ENCODE measurements around the gene DNAH12.

The DNAH12 gene

GRCh38 chr3:57544181-57545125 lies at the start of gene DNAH12:
Gene DNAH12 (minus strand): TSS chr3:57544344. CDS start chr3:57542870, 1,474 bp downstream.
- peak within 1 kb of the TSS; percentile 28 for H3K4me3 ChIP-seq (ENCODE audit: low read depth, low read length)
- no peak for DNase-seq (ENCODE audit: low read depth)

DNA sequence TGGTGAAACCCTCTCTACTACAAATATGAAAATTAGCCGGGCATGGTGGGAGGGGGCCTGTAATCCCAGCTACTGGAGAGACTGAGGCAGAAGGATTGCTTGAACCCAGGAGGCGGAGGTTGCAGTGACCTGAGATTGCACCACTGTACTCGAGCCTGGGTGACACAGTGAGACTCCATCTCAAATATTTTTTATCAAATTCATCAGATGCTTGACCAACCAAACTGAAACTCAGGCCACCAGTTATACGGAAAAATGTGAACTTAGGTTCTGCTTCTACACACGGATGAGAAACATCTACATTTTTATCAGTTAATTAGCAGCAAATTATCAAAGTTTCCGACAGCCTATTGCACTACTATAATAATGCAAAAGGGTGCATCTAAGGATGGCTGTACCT lies 48.2 kb upstream of the DNAH12 start:
- no peak overlapping the region for H3K4me3 ChIP-seq (ENCODE audit: low read depth, low read length)
- DNase-seq (ENCODE audit: low read depth), result no peak

DNA sequence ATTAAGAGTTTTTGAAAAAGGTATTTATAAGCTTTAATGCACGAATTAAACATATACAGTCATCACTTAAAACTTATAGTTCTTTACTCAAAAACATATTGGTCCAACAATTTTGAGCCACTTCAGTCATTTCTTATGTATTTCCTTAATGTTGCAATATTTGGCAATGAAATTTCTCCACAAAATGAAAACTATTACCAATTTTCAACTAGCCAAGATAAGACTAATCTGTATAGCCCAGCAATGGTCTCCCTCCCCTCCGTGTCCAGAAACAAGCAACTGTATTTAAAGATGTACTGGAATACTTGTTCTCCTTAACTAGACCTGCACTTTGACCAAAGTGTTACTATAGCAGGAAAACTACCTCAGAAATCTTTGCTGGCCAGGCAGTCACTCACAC lies 43.8 kb upstream of the DNAH12 start:
- H3K4me3 ChIP-seq (ENCODE audit: low read depth, low read length), result no peak overlapping the region
- DNase-seq (ENCODE audit: low read depth), result no peak

DNA sequence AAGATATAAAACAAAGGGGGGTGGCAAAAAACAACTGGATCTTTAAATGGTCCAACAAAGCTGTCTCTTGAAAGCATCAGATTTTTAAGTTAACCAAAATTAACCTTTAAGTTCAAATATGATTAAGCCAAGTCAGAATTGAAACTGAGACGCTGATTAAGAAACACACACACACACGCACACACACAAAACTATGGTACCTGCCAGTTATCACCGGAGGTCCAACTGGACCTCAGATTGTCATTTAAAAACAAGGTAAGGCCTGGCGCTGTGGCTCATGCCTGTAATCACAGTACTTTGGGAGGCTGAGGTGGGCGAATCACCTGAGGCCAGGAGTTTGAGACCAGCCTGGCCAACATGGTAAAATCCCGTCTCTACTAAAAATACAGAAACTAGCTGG lies 42.6 kb upstream of the DNAH12 start:
- H3K4me3 ChIP-seq (ENCODE audit: low read depth, low read length), result no peak overlapping the region
- no peak for DNase-seq (ENCODE audit: low read depth)

DNA sequence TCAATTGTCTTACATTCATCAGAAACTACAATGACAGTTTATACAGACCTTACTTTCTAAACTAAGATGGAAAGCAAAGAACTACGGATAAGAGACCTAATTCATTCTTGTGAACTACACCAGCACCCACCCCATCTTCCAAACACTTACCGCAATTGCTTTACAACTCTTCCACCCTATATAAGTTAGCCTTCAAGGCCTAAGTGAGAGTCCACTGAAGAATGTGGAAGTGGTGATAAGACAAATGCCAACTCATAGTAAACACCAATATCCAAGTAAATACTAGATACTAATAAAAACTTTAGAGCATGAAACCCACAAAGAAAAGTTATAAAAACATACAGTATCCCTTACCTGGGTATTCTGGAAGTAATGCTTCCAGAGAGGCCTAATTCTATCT lies 39.4 kb upstream of the DNAH12 start:
- no peak for DNase-seq (ENCODE audit: low read depth)
- no peak overlapping the region for H3K4me3 ChIP-seq (ENCODE audit: low read depth, low read length)

GRCh38 chr3:57582474-57583168 lies 38.5 kb upstream of the DNAH12 start:
- no peak for DNase-seq (ENCODE audit: low read depth)
- no peak overlapping the region for H3K4me3 ChIP-seq (ENCODE audit: low read depth, low read length)

GRCh38 chr3:57577801-57578200 lies 33.7 kb upstream of the DNAH12 start:
- H3K4me3 ChIP-seq (ENCODE audit: low read depth, low read length), result no peak overlapping the region
- DNase-seq (ENCODE audit: low read depth), result no peak

DNA sequence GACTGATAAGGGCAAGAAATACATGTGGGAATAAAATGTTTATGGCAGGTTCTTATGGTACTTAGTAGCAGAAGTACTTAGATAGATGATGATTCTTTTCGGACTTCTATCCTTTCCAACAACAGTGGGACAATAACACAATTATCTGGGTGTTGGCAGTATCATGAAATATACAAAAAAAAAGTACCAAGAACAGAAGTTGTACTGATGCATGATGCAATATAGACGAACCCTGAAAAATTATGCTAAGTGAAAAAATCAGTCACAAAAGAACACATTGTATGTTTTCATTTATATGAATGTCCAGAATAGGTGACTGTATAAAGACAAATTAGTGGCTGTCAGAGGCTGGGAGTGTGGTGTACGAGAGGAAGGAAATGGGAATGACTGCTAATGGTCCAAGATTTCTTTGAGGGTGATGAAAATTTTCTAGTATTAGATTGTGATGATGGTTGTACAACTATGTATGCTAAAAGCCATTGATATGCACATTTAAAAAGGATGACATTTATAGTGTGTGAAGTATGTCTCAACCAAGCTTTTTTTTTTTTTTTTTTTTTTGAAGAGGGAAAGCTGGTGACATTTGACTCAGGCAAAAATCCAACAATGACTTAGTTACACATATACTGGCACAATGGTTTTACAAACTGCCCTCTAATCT lies 32.0 kb upstream of the DNAH12 start:
- H3K4me3 ChIP-seq (ENCODE audit: low read depth, low read length), result no peak overlapping the region
- DNase-seq (ENCODE audit: low read depth), result no peak

GRCh38 chr3:57572096-57572495 lies 28.0 kb upstream of the DNAH12 start:
- no peak for DNase-seq (ENCODE audit: low read depth)
- no peak overlapping the region for H3K4me3 ChIP-seq (ENCODE audit: low read depth, low read length)

DNA sequence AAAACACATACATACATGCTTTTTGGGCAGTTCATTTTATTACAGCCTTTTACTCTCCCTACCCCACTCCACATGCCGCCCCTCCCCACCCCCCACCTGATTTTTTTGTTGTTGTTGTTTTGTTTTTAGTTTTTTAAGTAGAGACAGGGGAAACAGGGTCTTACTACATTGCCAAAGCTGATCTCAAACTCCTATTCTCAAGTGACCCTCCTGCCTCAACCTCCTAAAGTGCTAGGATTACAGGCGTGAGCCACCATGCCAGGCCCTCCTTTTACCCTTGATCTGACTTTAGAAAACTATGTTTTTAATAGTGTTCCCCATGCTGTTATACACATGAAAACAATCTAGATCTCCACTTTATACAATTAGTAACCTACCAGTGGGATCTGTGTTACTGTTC lies 26.7 kb upstream of the DNAH12 start:
- no peak for DNase-seq (ENCODE audit: low read depth)
- H3K4me3 ChIP-seq (ENCODE audit: low read depth, low read length), result no peak overlapping the region

- DNase-seq (ENCODE audit: low read depth), result no peak
These were observed 25.8 kb upstream of the DNAH12 start for GRCh38 chr3:57569859-57570450.

DNA sequence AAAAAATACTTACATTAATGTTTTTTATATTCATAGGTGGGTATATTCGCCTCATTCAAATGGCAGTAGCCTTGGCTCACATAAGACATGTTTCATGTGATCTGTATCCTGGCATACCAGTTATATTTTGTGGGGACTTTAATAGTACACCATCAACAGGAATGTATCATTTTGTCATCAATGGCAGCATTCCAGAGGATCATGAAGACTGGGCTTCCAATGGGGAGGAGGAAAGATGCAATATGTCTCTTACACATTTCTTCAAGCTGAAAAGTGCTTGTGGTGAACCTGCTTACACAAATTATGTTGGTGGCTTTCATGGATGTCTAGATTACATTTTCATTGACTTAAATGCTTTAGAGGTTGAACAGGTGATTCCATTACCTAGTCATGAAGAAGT lies 15.4 kb upstream of the DNAH12 start:
- no peak overlapping the region for H3K4me3 ChIP-seq (ENCODE audit: low read depth, low read length)

More at GRCh38 chr3:57569859-57570450, 25.8 kb upstream of the DNAH12 start:
- H3K4me3 ChIP-seq (ENCODE audit: low read depth, low read length), result no peak overlapping the region

GRCh38 chr3:57557085-57557537 lies 13.0 kb upstream of the DNAH12 start:
- DNase-seq (ENCODE audit: low read depth), result peak; percentile 16
- peak overlapping the region; percentile 64 for H3K4me3 ChIP-seq (ENCODE audit: low read depth, low read length)

More for the DNA sequence above, 15.4 kb upstream of the DNAH12 start:
- DNase-seq (ENCODE audit: low read depth), result peak; percentile 19

DNA sequence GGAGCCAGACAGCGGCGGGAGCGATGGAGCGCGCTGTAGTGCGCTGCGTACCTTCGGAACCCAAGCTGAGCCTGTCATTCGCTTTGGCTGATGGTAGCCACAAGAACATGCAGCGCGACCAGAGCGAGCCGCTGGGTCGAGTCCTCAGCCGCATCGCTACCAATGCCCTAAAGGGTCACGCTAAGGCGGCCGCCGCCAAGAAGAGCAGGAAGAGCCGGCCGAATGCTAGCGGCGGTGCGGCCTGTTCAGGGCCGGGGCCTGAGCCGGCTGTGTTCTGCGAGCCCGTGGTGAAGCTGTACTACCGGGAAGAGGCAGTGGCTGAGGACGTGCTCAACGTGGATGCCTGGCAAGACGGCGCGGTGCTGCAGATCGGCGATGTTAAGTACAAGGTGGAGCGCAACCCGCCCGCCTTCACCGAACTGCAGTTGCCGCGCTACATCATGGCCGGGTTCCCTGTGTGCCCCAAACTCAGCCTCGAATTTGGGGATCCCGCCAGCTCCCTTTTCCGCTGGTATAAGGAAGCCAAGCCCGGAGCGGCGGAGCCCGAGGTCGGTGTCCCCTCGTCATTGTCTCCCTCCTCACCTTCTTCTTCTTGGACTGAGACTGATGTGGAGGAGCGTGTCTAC lies 12.4 kb upstream of the DNAH12 start:
- peak overlapping the region; percentile 64 for H3K4me3 ChIP-seq (ENCODE audit: low read depth, low read length)
- no peak for DNase-seq (ENCODE audit: low read depth)

GRCh38 chr3:57555738-57556458 lies 11.8 kb upstream of the DNAH12 start, which contains the start of gene PDE12:
Gene PDE12 (plus strand): TSS chr3:57556274. CDS start chr3:57556380, 106 bp downstream.
- H3K4me3 ChIP-seq (ENCODE audit: low read depth, low read length), result peak within 1 kb of the TSS; percentile 64

GRCh38 chr3:57555306-57555705 lies 11.2 kb upstream of the DNAH12 start:
- peak overlapping the region; percentile 64 for H3K4me3 ChIP-seq (ENCODE audit: low read depth, low read length)
- DNase-seq (ENCODE audit: low read depth), result no peak

More at GRCh38 chr3:57555738-57556458, 11.8 kb upstream of the DNAH12 start, which contains the start of gene PDE12:
- peak; percentile 73 for DNase-seq (ENCODE audit: low read depth)

DNA sequence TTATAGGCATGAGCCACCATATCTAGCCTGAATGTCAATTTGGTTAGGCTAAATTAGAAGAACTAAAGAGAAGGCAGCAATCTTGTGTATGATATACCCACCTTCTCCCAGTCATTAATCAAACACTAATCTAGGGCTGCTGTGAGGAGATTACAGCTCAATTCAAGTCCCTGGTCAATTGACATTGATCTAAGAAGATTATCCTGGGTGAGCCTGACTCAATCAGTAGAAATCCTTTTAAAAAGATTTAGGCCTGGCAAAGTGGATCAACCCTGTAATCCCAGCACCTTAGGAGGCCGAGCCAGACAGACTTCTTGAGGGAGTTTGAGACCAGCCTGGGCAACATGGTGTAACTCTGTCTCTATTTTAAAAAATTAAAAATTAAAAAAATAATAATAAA lies 2.5 kb upstream of the DNAH12 start:
- no peak overlapping the region for H3K4me3 ChIP-seq (ENCODE audit: low read depth, low read length)
- DNase-seq (ENCODE audit: low read depth), result no peak

DNA sequence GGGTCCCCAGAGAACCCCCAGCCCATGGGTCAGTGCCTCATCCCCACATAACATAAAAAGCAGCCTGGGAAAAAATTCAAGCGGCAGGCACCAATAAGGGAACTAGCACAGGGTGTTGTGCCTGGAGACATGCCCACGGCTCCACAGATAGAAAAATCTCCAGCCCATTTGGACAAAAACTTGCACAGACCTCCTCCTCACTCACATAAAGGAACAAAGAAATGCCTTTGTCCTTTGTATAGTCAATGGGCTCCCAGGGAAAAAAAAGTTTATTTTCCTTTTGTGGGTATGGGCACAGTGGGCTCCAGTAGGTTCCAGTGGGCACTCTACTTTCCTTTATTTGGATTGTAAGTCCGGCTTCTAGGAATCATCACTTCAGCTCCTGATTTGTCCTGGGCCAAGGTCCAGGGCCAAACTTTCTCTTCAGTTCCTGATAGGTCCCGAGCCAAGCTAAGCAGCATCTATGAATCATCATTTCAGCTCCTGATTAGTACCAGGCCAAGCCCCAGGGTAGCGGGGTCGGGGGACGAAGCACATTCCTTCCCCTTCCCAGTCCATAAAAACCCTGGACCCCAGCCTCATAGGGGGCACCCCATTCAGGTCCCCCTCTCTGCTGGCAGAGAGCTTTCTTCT lies 1.6 kb upstream of the DNAH12 start:
- no peak for DNase-seq (ENCODE audit: low read depth)
- no peak overlapping the region for H3K4me3 ChIP-seq (ENCODE audit: low read depth, low read length)
